ENCODE data around the gene TARS3.

DNA sequence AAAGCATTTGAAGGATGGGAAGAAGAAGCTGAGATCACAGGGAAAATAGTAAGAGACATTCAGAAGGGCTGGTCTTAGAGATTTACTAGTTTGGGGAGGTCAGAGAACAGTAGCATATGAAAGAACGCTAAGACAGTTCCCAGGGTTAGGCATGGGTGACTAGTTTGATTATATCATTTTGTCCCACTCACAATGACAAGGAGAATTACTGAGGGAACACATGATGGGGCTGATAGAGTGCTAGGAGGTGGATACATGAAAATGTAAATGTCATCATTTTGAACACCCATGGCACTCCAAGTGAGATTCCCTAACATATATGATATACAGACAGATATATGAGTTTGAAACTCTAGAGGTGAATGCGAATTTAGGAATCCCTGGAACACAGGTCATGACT lies 9.3 kb upstream of the TARS3 start:
- TF ChIP-seq CTCF (IDR thresholded peaks at IDR 0.05) (no peak), POLR2A (IDR thresholded peaks at IDR 0.05) (no peak)
